ENCODE measurements around the gene CHGA.

- TF ChIP-seq, protein P1, sequence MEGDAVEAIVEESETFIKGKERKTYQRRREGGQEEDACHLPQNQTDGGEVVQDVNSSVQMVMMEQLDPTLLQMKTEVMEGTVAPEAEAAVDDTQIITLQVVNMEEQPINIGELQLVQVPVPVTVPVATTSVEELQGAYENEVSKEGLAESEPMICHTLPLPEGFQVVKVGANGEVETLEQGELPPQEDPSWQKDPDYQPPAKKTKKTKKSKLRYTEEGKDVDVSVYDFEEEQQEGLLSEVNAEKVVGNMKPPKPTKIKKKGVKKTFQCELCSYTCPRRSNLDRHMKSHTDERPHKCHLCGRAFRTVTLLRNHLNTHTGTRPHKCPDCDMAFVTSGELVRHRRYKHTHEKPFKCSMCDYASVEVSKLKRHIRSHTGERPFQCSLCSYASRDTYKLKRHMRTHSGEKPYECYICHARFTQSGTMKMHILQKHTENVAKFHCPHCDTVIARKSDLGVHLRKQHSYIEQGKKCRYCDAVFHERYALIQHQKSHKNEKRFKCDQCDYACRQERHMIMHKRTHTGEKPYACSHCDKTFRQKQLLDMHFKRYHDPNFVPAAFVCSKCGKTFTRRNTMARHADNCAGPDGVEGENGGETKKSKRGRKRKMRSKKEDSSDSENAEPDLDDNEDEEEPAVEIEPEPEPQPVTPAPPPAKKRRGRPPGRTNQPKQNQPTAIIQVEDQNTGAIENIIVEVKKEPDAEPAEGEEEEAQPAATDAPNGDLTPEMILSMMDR (IDR thresholded peaks at IDR 0.05; ENCODE audit: poor library complexity, severe bottlenecking) = no peak
- no peak for TF ChIP-seq EP300 (conservative IDR thresholded peaks at IDR 0.05; ENCODE audit: poor library complexity, severe bottlenecking)
- TF ChIP-seq EZH2 (IDR thresholded peaks at IDR 0.05; ENCODE audit: borderline replicate concordance, insufficient read depth, low read length, poor library complexity, severe bottlenecking) = no peak
- TF ChIP-seq POLR2AphosphoS5 (IDR thresholded peaks at IDR 0.05) = no peak
Observed at GRCh38 chr14:92952481-92953298, 29.7 kb downstream of the CHGA start.

Measured in neural cell (in vitro differentiated cells).